Fibroblast of skin of scalp (primary cell): Measurements from ENCODE around the gene ILDR1.

Experiments
- DNase-seq: peaks from one replicate; pipeline ENCODE4 v3.0.0-alpha.2; 2013

The ILDR1 gene

DNA sequence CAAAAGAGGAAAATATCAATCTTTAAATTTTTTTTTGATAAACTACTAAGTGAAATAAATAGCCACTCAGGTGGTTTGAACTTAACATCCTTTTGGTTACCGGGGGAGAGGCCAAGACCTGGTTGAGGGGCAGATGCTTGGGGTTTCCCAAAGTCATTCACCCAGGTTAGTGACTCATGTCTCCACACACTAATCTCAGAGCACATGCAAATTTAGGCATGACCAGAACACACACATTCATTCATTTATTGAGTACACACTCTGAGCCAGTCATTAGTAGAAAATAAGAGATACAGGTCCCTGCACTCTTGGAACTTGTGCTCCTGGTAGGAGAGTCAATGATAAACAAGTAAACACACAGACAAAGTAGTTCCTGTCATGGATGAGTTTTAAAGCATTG lies 7.3 kb downstream of the ILDR1 start:
- DNase-seq: no peak

DNA sequence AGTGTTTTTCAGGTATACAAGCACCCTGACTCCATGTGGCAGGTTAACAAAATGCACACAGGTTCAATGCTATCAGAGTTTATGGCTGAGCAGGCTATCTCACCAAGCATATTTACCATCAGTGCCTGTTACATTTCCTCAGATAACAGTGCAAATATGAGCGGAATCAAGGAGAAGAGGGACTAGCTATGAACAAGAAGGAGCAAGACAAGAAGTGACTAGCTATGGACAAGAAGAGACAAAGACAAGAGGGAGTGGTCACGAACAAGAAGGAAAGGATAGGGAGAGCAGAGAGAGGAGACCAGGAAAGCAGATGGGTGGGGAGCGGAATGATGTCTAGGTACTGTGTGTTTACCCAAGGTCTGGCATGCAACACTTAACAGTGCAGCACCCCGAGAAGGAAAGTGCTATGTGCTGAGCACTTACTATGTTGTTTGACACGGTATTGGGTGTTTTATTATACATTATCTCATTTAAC lies 8.6 kb downstream of the ILDR1 start:
- no peak for DNase-seq

DNA sequence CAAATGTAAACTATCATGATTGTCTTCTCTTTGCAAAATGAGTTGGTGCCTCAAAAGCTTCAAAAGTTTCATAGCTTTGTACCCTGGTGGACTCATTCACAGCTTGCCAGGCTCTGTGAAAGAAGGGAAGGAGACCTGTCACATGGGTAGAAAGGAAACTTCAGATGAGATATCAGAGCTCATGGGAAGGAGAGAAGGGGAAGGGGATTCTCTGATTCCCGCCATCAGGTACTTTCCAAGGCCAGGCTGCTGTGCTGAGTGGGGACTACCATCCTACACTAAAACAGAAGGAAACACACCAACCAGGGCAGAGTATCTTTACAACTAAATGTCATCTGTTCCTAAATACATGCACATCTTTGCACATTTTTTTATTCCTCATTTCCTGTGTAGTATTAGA lies 9.2 kb downstream of the ILDR1 start:
- no peak for DNase-seq

DNA sequence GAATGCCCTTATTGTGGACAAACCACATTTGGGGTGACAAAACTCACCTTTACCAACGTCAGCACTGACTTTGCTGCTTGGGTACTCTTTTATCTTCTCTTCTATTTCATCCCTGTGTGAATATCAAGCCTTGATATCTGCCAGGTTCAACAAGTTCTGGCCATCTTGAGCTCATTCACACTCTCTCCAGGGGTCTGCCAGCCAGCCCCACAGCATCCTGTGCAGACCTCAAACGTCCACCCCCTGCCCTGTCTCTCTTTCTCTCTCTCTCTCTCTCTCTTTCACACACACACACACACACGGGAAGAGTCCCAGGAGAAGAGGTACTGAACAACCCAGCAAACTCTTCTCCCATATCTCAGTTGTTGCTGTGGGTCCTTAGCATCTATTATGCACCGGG lies 10.7 kb downstream of the ILDR1 start:
- no peak for DNase-seq

DNA sequence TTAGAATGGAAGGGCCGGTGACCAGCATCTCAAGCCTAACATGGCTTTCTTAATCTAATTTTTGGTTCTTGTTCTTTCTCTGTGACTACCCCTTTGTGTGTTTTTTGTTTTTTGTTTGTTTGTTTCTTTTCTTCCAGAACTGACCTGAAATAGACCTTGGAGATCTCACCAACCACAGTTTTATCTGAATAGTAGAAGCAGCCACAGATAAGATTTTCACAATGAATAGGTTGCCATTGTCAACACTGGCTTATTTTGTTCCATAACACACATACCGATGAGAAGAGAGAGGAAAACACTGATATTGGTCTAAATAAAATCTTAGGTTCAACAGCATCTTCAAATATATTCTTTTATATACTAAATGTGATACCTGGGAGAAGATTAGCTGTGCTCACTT lies 11.5 kb downstream of the ILDR1 start:
- no peak for DNase-seq

DNA sequence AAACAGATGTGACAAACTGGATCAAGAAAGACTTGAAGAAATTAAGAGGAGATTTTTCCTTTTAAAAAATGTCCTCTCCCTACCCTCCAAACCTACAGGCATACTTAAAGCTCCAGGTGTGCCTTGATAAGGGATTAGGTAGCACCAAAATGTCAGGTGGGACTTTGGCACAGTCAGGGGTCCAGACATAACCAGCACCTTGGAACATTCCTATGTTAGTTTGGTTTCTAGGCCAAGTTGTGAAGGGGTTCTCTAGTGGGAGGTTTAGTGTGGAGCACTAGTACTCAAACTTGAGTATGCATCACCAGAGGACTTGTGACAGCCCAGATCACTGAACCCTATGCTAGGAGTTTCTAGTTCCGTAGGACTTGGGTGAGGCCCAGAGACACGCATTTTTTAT lies 13.9 kb downstream of the ILDR1 start:
- no peak for DNase-seq

DNA sequence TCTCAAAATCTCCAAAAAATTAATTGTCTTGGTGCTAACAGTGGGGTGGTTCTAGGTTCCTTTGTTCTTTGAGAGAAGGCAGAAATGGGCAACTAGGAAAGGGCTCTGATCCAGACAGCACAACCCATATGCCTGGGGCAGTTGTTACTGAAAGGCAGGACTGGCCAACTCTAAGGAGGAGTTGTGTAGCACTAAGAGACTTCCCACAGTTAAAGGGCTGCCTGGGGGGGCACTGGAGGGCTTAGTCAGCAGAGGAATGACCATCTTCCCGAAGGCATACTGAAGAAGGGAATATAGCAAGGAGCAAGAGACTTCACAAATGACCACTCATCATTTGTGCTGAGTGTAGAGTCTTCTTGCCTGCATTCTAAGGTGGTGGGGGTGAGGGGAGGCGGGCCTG lies 15.8 kb downstream of the ILDR1 start:
- DNase-seq: no peak

DNA sequence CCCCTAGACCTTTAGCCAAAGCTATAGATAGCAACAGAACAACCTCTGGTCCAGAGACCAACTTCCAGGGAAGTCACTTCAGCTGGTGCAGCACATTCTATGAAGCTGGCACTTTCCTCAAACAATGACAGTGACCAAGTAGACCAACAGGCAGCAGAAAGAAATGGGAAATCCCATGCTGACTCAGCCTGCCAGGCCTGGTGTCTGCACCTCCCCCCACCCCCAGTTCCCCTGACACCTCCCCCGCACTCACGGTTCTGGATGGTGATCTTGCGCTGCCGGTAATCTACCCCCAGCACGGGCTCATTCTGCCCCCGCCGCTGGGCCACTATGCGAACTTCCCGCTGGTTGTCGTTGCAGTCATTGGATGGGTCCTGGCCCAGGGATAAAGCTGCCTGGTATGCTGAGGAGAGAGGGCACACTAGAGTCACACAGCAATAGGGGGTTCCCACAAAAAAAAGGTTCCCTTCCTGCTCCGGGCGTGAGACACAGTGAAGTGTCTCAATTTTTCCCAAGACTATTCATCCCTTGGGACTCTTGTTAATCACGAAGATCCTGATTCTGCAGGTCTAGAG lies 17.0 kb downstream of the ILDR1 start:
- no peak for DNase-seq

DNA sequence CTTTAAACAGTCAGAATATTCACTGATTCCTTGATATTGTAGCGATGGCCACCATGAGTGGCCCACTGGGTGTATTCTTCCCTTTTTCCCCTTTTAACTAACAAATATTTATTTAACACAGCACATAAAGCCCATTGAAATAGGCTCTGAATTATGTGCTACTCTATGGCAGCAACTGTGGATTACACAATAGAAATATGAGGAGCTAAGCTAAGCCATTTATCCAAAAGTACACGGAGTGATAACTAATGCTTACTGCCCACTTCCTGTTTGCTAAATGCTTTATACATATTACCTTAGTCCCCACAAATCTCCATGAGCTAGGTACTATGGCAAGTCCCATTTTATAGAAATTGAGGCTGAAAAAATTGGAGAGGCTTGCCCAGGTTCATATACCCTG lies 17.9 kb downstream of the ILDR1 start:
- DNase-seq: no peak

DNA sequence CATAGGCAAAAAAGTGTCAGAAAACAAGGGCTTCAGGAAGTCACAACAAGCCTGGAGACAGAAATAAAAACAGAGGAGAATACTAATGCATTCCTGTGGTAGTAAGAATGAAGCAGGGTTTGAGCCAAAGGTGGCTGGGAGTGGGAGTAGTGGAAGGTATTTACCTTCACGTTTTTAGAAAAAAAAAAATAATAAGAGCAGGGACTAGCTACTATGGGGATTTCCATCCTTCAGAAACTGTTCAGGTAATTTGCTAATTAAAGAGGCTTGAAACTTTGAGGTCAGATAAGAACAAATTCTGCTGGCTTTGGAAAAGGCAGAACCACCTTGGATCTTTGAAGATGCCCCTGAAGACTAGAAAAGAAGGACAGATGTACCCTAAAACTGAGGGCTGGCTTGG lies 18.4 kb downstream of the ILDR1 start:
- no peak for DNase-seq

DNA sequence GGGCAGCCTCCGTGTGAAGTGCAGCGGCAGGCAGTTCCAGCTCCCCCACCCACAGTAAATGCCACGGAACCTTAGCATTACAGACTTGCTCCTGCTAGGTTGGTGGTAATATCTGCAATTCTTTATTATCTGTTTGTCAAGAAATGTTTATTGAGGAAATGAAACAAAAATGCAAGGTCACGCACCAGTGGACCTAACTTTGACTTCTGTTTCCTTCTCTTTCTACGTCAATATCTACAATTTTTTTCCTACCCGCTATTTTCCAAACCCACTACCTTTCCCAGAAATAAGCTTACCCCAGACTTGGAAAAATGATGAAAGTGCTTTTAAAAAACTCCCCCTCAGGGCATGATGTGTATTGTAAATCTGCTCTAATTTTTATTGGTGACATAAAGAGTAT lies 18.9 kb downstream of the ILDR1 start:
- no peak for DNase-seq

DNA sequence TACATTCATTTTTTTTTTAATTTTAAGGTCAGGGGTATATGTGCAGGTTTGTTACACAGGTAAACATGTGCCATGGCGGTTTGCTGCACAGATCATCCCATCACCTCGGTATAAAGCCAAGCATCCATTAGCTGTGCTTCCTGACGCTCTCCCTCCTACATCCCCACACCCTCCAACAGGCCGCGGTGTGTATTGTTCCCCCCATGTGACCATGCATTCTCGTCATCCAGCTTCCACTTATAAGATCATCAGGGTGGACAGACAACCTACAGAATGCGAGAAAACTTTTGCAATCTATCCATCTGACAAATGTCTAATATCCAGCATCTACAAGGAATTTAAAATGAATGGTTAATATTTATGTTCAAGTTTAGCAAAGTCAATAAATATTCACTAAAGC lies 19.4 kb downstream of the ILDR1 start:
- no peak for DNase-seq

DNA sequence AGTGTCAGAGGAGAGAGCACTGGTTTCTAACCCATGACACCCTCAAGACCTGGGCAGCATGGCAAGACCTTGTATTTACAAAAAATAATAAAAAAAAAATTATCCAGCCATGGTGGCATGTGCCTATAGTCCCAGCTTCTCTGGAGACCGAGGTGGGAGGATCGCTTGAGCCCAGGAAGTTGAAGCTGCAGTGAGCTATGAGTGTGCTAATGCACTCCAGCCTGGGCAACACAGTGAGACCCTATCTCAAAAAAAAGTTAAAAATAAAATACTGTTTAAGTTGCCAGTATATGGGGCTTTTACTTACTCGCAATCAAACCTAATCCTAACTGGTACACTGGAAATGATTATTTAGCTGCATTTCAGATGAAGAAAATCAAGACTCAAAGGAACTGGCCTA lies 20.2 kb downstream of the ILDR1 start:
- DNase-seq: no peak

DNA sequence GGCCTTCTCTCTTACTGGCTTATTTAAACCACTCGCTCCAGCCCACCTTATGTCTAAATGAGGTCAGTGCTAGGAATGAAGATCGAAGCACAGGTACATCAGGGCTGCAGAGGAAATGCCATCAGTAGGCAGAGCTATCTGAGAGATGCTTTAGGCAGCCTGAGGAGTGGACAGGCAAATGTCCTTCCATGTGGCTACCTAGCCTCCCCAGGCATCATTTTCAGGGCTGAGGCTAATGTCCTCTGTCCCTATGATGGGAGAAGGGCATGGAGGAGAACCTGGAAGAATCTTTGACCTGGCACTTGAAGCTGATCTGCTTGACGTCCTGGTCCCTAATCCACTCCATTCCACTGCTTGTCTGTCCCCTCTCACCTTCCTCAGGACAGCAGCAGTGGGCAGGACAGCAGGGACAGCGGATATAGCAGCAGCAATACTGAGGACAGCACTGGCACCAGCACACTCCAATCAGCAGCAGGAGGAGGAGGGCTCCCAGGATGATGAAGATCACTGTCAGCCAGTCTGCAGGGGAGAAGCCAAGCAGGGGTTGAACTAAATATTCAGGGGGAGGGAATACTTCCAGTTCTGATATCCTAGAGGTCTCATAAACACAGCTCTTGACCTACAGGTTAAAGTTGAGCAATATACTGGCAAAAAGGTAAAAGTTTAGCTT lies 21.0 kb downstream of the ILDR1 start:
- DNase-seq: no peak

DNA sequence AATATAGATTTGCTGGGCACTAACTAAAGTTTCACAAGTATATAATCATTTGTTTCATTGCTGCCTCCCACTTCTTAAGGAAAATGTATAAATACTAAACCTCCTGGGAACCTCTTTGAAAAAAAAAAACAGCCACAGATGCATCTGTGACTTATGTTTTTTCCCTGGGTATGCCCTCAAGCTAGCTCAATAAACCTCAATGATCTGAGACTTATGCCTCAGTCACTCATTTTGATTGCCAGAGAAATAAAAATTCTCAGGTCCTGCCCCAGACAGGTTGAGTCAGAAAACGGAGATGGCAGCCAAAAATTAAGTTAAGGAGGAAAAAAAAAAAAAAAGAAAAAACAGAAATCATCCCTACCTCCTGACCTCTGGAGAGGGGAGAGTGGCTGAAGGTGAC lies 22.1 kb downstream of the ILDR1 start:
- DNase-seq: no peak

DNA sequence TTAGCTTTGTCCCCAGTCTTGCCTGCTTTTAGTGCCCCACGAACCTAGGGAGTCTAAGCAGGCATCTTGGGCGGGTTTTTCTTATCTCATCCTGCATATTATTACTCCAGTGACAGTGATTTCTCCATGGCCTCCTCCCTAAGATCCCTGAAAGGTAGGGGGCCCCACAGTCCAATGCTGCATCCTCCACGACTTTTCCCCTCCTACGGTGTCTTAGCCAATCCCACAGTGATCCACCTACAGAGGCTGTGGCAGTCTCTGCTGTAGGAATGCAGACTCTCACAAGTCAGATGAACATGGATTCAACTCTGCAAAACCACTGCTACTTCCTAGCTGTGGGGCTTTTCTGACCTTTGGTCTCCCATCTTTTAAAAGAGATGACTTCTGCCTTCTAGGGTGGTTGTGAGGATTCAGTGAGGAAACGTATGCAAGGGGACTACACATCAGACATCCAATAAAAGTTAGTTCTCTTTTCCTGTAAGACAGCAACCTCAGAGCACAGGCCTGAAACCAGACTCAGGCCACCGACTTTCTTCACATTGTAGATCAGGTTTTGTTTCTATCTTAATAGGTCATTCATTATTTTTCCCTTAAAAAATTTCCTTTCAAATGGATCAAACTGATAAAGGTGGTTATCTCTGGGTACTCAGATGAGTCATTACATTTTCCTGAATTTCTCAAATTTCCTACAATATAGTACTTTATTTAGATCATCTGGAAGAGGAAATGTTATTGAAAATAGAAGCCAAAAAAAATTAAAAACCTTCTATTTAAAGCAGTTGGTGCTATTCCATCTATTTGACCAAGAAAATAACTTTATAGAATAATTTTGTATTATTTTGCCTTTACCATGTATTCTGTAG lies 23.2 kb downstream of the ILDR1 start:
- DNase-seq: no peak

DNA sequence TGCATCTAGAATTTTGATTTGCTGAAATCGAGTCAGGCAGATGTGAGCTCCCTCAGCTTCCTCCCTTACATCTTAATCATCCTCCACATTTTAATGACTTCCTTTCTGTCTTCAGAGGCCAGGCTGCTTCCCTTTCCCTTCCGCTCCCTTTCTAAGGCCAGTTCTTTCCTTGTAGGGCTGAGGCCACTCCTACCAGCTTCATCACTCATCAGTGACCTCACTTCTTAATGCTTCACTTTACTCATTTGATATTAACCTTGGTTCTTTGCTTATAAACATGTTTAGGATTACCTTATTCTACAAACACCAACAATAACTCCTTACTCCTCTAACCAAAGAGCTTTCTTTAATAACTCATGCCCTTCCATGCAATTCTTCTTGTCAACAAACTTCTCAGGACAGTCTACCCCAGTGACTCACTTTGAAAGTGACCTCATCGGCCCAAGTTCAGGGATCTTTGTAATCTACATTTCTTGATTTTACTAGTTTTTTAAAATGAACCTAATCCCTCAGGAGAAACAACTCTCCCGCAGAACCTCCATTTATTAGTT lies 23.9 kb downstream of the ILDR1 start:
- DNase-seq: peak; percentile 13

DNA sequence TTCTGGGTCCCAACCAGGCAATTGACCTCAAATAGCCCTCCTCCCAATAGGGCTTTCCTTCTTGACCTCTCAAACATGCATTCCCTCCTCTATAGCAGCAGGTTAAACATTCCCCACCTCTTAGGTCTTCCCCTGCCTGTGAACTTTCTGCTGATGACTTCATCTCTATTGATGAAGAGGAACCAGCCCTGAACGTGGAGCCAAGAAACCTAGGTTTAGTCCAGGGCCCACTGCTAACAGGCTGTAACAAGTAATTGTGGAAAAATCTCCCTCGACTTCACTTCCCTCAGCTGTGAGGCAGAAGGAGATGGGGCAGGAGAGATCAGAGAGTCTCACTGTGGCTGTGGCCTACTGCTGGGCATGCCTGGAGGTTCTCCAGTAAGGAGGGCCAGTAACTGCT lies 24.7 kb downstream of the ILDR1 start:
- no peak for DNase-seq

DNA sequence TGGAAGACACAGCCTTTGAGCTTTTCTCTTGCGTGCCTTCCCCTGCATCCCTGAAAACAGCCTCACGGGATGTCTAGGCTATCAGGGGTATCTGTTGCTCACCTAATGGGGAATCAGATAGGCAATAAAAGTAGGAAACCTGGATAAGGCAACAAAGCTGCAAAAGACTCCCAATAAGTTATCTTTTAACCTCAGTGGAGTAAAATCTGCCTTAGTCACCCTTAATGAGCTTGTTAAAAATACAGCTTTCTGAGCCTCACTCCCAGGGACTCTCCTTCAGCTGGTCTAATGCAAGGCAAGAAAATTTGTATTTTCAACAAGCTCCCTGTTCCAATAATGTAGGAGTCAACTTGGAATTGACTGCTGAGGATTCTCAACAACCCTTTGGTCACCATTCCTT lies 25.6 kb downstream of the ILDR1 start:
- no peak for DNase-seq

DNA sequence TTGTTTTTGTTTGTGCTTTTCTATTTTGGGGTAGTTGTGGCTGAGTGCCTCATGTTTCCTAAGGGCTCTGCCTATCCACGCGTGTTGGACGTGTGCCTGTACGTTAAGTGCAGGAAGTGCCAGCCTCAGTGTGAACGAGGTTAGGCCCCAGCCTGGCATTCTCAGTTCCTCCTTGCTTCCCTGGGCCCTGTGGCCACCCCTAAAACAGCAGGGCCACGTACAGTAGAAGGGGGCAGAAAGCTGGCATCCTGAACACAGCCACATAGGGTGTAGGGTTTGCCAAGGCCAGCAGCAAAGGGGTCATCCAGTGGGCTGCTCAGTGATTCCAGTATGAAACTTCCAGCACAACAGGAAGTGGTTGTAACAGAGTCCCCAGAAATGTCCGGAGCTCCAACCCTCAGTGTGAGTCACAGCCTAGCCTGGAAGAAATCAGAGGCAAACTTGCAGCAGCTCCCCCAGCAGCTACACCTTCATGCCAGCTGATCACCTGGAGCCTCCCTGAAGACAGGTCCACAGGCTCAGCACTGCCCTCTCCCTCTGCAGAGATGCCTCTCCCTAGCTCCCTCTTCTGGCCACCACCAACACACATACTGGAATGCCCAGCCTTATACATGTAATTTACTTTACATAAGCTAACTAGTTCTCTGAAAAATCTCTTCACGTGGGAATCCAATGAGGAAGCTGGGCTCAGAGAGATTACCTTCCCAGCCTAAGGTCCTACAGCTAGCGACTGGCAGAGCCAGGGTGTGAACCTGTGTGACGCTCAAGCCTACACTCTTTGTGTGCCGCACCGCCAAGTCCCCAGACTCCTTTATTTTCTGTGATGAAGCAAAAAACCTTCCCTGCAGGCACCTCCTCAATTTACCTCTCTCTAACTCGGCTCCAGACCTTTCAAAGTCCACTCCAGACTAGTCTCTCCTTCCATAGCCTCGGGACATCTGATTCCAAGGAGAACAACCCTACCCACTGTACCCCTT lies 26.6 kb downstream of the ILDR1 start:
- DNase-seq: peak; percentile 66

DNA sequence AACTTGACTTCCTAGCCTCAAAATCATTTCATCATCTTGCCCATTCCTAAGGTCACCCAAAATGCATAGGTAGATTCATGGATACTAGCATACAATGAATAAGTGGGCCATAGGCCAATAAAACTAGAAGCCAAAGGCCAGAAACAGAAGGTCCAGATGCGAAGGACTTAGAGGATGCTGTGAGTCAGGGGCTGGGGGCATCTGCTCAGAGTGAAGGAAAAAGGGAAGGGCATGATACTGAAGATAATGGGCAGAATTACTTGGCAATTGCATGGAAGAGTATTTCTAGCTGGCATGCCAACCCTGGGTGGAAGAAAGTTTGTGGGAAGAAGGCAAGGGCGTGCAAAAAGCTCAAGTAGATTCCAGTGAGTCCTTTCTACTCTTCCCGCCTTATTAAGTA lies 27.5 kb downstream of the ILDR1 start:
- no peak for DNase-seq
